Activated CD4-positive, alpha-beta T cell treated with anti-CD3 and anti-CD28 coated beads, Interleukin-2, amount 50 U/mL, for 4 hours (primary cell): ENCODE measurements around the gene CTSW.

Experiments used
- DNase-seq, 2 experiments: peaks; one replicate each; pipeline ENCODE4 v3.0.0-alpha.2; 2020

CTSW gene

DNA sequence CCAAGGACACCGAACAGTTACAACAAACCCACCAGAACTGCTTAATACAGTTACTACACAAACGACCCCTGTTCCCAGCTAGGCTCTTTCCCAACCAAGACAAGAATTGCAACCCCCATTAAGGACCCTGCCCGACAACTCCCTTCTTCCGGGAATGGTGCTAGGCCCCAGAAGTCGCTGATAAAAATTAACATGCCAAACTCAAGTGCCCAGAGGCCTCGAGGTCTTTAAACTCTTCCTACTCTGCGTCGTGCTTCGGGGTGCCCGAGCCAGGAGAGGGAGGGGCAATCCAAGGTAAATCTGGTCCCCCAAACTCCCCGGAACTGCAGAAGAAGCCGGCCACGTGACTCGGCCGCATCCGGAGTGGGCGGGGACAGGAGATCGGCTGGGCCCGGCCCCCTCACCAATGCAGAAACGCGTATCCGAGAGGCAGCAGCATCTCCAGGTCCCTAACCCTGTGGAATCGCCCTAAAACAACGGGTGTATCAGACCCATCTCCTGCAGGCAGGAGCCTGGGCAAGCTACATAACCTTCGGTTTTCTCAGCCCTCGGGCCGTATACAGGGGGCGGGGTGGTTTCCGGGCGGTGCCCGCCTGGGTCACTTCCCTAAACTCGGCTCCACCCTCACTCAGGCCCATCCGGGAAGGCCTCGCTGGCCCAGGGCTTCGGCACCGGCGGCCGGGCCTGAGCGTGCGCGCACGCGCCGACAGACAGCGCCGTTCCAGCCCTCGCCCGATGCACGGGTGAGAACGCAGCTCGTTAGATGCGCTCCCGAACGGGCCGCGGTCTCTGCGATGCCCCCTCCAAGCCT lies 22.7 kb upstream of the CTSW start:
- peak; percentile 73 to 74 for DNase-seq

DNA sequence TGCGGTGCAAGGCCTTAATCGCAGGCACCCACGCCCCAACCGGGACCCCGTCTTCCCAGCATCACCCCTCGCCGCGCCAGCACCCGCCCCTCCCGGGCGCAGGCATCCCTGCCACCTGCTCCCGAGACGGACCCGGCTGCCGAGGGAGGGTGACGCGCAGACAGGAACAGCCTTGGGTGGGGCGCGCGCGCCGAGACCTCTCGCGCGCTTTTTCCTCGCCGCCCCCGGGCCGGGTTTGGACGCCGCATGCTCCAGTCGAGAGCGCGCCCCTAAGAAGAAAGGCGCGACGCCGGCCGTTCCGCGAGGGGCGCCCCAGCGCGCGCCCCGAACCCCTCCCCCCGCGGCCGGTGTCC lies 22.2 kb upstream of the CTSW start:
- DNase-seq = peak; percentile 64 to 66

DNA sequence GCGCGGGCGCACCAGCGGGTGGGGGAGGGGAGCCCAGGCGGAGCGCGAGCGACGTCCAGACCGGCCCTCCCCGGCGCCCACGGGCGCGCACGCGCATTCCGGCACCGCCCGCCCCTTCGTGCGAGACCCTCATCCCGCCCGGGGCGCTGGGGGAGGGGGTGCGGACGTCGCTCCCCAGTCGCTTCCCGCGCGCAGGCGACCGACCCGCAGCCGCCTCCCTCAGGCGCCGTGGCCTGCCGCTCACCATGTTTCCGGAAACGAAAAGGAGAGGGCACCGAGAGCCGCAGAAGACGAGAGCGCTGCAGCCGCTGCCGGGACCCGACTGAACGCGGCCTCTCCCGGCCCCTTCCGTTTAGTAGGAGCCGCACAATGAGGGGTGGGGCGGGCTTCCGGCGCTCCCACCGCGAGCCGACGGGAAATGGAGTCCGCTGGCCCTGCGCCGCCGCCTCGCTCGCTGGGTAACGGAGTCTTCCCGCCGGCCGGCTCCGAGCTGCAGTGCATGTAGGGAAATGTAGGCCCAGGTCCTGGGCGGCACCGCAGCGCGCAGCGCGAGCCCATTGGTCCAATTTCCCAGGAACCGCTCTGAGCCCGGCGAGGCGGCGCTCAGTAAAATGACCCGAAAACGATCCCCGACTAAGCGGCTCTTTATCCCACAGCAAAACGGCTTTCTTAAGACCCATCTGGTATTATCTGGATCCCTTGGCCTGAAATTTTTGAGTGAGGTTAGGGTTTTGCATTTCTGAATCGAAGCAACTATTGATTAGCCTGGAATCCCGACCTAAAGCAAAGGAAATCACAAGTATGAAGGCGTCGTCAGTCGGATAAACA lies 21.6 kb upstream of the CTSW start, which contains the start of gene CFL1:
TSS of gene CFL1 (minus strand) at position 328 of the 828 bp plus-strand sequence. CDS start at position 247, 81 bp downstream.
- DNase-seq = peak; percentile 95 to 97

GRCh38 chr11:65858681-65859087 lies 21.0 kb upstream of the CTSW start:
- no peak for DNase-seq

DNA sequence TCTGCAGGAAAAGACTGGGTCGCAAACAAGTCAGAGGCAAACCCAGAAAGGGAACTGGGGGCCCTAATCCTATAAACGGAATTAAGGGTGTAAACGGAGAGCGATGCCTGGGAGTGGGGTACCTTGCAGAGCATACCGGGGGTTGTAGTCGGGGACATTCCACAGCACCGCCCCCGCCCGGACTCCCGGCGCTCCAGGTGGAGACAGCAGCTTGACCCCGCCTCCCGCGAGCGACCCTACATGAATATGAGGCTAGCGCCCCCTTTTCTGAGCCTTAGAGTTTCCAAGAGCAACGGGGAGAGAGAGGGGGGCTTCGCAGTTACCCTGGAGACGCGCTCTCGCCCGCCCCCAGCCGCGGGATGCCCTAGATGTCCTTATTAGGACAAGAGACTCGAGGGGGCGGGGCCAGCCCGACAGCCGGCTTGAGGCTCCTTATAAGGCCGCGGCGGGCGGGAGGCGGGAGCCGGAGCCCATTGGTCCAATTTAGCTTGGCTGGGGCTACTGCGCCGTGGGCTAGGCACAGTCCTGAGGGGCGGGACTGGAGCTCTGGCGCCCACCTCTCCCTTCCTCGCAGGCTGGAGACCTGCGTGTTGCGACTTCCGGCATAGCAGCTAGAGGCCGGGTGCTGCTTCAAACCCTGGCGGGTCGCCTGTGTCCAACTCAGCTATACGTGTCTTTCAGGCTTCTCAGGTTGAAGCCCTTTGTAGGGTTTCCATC lies 20.4 kb upstream of the CTSW start:
- DNase-seq = peak; percentile 95 to 96

GRCh38 chr11:65859812-65860277 lies 19.8 kb upstream of the CTSW start:
- peak in 1 of 2 experiments; percentile 21 for DNase-seq

GRCh38 chr11:65860278-65861164 lies 19.1 kb upstream of the CTSW start, which contains the start of gene MUS81:
Gene MUS81 (plus strand): TSS chr11:65860433. CDS start chr11:65860754, 321 bp downstream.
- peak; percentile 94 to 95 for DNase-seq

DNA sequence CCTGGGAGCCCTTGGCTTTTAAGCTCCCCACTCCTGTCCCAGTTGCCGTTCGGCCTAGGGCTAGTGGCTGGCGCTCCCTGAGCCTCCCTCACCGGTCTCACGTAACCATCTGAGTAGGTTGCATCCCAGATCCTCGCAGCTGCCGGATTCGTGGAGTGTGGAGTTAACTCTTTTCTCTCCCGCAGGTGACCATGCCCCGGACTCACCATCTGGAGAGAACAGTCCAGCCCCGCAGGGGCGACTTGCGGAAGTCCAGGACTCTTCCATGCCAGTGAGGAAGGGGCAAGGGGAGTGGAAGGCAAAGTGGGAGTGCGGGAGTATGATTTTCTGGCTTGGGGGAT lies 18.5 kb upstream of the CTSW start:
- DNase-seq = no peak

DNA sequence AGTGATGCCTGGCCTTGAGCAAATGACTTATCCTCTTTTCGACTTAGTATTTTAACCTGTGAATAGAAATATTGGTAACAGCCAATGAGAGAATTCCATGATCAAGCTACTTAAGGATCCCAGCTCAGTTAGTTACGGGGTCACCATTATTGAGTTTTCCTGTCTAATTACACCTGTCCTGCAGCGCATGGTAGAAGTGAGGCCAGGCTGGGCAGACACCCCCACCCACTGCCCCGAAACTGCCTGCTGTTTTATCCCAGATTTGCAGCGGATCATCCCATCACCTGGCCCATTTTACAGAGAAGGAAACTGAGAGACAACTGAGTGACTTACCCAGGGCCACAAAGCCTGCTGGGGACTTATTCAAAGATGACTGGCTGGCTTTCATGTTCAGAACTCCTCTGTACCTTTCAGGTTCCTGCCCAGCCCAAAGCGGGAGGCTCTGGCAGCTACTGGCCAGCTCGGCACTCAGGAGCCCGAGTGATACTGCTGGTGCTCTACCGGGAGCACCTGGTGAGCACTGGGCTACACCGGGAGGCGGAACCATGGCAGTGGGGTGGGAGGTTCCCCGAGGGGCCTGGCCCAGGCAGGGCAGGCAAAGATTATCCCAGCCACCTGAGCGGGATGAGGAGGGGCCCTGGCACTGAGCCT lies 18.0 kb upstream of the CTSW start:
- no peak for DNase-seq

- no peak for DNase-seq
Observed at GRCh38 chr11:65862191-65862735, 17.4 kb upstream of the CTSW start.

GRCh38 chr11:65862941-65863888 lies 16.4 kb upstream of the CTSW start:
- no peak for DNase-seq

DNA sequence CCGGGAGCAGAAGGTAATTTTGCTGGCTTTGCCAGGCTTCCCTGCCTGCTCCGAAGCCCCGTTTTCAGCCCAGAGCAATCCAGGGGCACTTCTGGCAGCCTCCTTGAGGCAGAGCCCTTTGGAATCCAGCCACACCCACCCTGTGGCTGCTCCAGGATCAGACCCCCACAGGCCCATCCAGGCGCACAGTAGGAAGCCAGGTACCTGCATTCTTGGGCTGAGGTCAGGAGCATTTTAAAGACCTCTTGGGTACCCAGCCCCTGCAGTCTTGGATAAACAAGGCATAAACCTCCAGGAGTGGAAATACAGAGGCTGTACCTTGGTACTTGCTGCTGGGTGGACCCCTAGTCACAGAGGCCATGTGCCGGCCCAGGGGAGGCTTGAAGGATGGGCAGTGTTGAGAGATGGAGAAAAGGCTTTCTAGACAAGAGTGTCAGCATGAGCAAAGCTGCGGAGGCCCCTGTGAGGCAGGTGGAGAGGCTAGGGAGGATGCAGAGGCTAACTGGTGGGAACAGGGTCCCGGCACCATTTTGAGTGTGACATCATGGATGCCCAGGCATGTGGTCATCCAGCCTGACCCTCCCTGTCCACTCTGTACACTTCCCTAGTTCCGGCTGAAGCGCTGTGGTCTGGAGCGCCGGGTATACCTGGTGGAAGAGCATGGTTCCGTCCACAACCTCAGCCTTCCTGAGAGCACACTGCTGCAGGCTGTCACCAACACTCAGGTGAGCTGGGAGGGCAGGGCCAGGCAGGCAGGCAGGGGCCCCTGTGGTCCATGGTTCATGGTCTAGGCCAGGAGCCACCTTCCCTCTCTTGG lies 15.5 kb upstream of the CTSW start:
- no peak for DNase-seq

- DNase-seq = no peak
Observed at GRCh38 chr11:65864706-65865471, 14.7 kb upstream of the CTSW start.

GRCh38 chr11:65865550-65866172 lies 14.0 kb upstream of the CTSW start:
- no peak for DNase-seq

DNA sequence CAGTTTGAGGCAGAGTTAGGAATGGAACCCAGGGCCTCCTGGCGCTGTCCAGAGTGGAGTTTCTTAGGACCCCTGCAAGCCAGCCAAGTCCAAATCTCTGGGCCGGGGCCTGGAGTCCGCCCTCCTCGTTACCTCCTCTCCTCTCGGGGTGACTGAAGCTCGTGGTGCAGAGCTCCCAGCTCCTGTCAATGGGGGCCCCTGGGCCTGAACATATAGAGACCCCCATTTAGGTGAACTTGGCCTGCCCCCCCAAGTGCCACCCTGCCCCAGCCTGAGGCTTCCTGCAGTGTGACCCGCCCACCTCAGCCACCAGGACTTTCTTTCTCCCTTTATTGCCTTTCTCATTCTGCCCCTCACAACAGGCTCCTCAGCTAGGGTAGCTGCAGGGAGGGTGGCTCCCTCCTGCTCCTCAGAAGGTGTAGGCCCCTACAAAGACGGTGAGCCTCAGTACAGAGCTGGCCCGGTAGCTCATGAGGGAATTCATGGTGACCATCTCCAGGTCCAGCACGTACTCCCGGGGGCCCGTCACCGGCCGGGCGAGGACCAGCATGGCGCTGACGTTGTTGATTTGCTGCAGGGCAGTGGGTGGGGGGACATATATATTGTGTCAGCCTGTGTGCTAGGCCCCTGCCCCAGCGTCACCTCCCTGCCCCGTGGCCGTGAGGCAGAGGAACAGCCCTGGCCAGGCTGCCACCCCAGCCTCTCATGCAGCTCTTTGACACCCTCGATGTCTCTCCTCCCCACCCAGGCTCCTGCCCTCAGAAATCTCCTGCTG lies 12.9 kb upstream of the CTSW start:
- DNase-seq = no peak

GRCh38 chr11:65867284-65868071 lies 12.2 kb upstream of the CTSW start:
- DNase-seq = no peak
